Natural killer cell (primary cell): ENCODE data around the gene ARAP1. TPM values are rescaled to one million over a fixed set of nuclear protein-coding genes. Genes with fewer than 3 reads are reported as not detected.
A peak's percentile ranks its signal among the peaks of the same experiment; 100 is the strongest.

Experiments
- ATAC-seq, 3 donors: fragments of 150-1000 bp in 2 of 3; fragments of 200-7000 bp in 1 of 3; cut with Tn5 transposase; 1 replicate in 1 of 3; 2 replicates in 2 of 3; pipeline ENCODE4 v1.10.0; 2021; ENCODE audit warnings: mild to moderate bottlenecking in 2 of 3, moderate library complexity in 2 of 3
- DNase-seq, 2 donors: peaks; one replicate each; pipeline versions ENCODE4 v3.0.0 to v3.0.0-alpha.2; 2013 to 2021; ENCODE audit warnings: mixed read lengths in 1 of 2
- H3K27ac ChIP-seq: one replicate; pipeline ENCODE4 v1.5.1; 2013; ENCODE audit warnings: mild to moderate bottlenecking, low read length
- H3K27me3 ChIP-seq: one replicate; pipeline ENCODE4 v1.6.1; 2013; ENCODE audit warnings: low read length; ENCODE audit not compliant: control insufficient read depth, insufficient read depth
- H3K36me3 ChIP-seq: one replicate; pipeline ENCODE4 v1.6.1; 2013; ENCODE audit warnings: low read length; ENCODE audit not compliant: control insufficient read depth, insufficient read depth
- H3K4me1 ChIP-seq: one replicate; pipeline ENCODE4 v1.6.1; 2013; ENCODE audit warnings: low read length; ENCODE audit not compliant: control insufficient read depth, insufficient read depth
- H3K4me3 ChIP-seq: one replicate; pipeline ENCODE4 v1.5.1; 2013; ENCODE audit warnings: low read length
- H3K9me3 ChIP-seq: one replicate; pipeline ENCODE4 v1.6.1; 2013; ENCODE audit warnings: low read length; ENCODE audit not compliant: control insufficient read depth, insufficient read depth
- H3K27ac Mint-ChIP-seq, 2 donors: one replicate each; pipeline ENCODE4 v1.8.0; 2022; ENCODE audit warnings: mild to moderate bottlenecking in 2 of 2, mixed read lengths in 2 of 2, moderate library complexity in 1 of 2
- H3K27me3 Mint-ChIP-seq, 2 donors: one replicate each; pipeline ENCODE4 v1.8.0; 2022; ENCODE audit warnings: low read depth in 2 of 2, mixed read lengths in 2 of 2
- H3K36me3 Mint-ChIP-seq: one replicate; pipeline ENCODE4 v1.8.0; 2022; ENCODE audit warnings: mixed read lengths
- H3K4me1 Mint-ChIP-seq, 2 donors: one replicate each; pipeline ENCODE4 v1.8.0; 2022; ENCODE audit warnings: mixed read lengths in 2 of 2
- H3K4me3 Mint-ChIP-seq: one replicate; pipeline ENCODE4 v1.8.0; 2022; ENCODE audit warnings: mild to moderate bottlenecking, moderate library complexity, mixed read lengths
- H3K9me3 Mint-ChIP-seq, 2 donors: one replicate each; pipeline ENCODE4 v1.8.0; 2022; ENCODE audit warnings: mixed read lengths in 2 of 2
- CTCF ChIP-seq: fragments of 200-600 bp; IDR thresholded peaks from one replicate; pipeline ENCODE4 v1.8.0; 2022; ENCODE audit warnings: antibody characterized with exemption
- WGBS: methylation state at CpG from one replicate; pipeline ENCODE4 v1.1.7; 2013; ENCODE audit warnings: missing lambda C conversion rate; ENCODE audit not compliant: insufficient coverage; 5-methylcytosine and 5-hydroxymethylcytosine counted together
- intact Hi-C: fragments of 100-400 bp; cut with micrococcal nuclease; formaldehyde crosslinking; loops from one replicate; pipeline ENCODE4 v1.14.2; 2022
- total RNA-seq, 4 donors: library from RNA; stranded (reverse); fragments of 120-200 nt in 1 of 4; gene quantifications; one replicate each; pipeline versions ENCODE4 v1.2.3 to v1.2.4, GENCODE V29; 2013 to 2022

ARAP1 gene
- total RNA-seq, 3 donors from 2014 or later (not counting 1 experiment from before 2014, with no cell fraction given), result 293 to 327 (median 296) TPM

DNA sequence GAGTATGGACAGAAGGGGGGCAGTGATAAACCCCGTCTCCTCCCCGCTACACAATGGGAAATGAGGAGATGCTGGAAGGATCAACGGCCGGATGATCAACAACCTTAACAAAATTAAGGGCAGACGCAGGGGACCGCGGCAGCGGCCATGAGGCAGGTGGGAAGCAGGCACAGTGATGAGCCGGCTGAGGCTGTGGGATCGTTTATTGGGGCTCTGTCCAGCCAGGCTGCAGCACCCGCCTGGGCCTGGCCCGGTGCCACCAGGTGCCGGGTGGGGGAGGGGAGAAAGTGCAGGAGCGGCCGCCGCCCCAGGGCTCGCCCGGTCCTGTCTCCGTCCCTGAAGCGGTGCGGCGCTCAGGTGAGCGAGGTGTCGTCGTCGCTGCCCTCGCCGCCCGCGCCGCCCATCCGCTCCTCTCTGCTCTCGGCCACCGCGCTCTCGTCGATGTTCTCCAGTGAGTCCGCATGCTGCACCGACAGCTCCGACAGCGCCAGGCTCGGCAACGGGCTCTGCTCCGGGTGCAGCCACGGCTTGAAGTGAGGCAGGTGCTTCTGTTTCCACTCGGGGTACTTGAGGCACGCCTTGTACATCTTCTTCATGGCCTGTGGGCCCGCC lies 2.4 kb upstream of the ARAP1 start:
- intact Hi-C loops, result loop anchor here (5.0 kb wide), 1 partner anchor 38 kb away; the partner anchor contains the start of gene STARD10
- Histone ChIP-seq H3K9me3 (no peaks in the 10 kb centered on the region), H3K4me3 (no peak overlapping the region), H3K27ac (no peak overlapping the region), H3K27me3 (no peaks in the 10 kb centered on the region), H3K4me1 (peaks cover 38% of the 10 kb centered on the region), H3K36me3 (peaks cover 2% of the 10 kb centered on the region)
- H3K9me3 Mint-ChIP-seq, result no peaks in the 10 kb centered on the region
- 97% methylated on average over 48 of the region's 48 CpGs for WGBS
- DNase-seq (no peak), ATAC-seq (no peak)
- peak overlapping the region; percentile 49 for H3K4me3 Mint-ChIP-seq
- no peak for TF ChIP-seq CTCF
- no peak overlapping the region for H3K27ac Mint-ChIP-seq
- H3K4me1 Mint-ChIP-seq, result peaks cover 24 to 41% of the 10 kb centered on the region in 2 donors
- H3K27me3 Mint-ChIP-seq, result no peaks in the 10 kb centered on the region
- H3K36me3 Mint-ChIP-seq, result no peaks in the 10 kb centered on the region

- Mint-ChIP-seq H3K9me3 (no peaks in the 10 kb centered on the region), H3K27ac (peak overlapping the region in 1 of 2 donors; percentile 18), H3K4me1 (peaks cover 27 to 46% of the 10 kb centered on the region in 2 donors), H3K36me3 (no peaks in the 10 kb centered on the region), H3K4me3 (no peak overlapping the region), H3K27me3 (no peaks in the 10 kb centered on the region)
- no peak for TF ChIP-seq CTCF
- H3K9me3 ChIP-seq, result no peaks in the 10 kb centered on the region
- no peak for ATAC-seq
- DNase-seq, result no peak
- no peaks in the 10 kb centered on the region for H3K27me3 ChIP-seq
- no peak overlapping the region for H3K4me3 ChIP-seq
- peaks cover 2% of the 10 kb centered on the region for H3K36me3 ChIP-seq
- intact Hi-C loops, result loop anchor here (5.0 kb wide), 1 partner anchor 38 kb away; the partner anchor contains the start of gene STARD10
- no peak overlapping the region for H3K27ac ChIP-seq
- H3K4me1 ChIP-seq, result peaks cover 40% of the 10 kb centered on the region
- 94% methylated on average over 8 of the region's 8 CpGs for WGBS
These were observed 1.9 kb upstream of the ARAP1 start for GRCh38 chr11:72754149-72754543.

DNA sequence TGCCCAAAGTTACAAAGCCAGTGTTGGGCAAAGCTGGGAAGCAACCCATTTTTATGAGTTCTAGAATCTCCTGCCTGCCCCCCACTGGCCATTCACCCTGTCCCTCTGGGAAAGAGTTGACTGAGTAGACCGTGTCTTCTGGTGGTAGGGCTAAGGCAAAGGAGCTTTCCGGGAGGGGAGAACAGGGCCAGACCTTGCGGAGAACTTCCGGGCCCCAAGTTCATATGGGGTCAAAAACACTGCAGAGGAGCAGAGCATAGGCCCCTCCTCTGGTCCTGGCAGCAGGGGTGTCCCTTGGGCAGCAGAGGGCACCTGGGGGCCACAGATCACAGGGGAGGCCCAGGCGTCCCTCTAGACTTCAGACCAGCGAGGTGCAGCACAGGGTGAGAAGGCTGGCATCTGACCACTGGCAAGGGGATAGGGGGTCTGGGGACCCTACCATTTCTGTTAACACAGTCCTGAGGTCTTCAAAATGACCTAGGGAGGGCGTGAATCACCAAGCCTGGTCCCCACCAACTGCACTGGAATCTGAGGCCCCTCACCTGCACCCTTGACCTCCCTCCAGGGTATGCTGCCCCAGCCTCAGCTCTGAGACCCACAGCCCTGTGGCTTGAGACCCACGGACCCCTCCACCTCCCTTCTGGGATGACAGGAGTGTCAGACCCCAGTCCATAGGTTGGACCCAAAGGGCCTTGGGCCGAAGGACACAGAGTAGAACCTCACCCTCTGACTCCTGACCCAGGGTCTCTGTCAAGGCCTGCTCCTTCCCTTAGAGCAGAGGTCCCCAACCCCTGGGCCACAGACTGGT lies 1.3 kb upstream of the ARAP1 start:
- DNase-seq (no peak), ATAC-seq (no peak)
- no peaks in the 10 kb centered on the region for H3K36me3 ChIP-seq
- WGBS, result 93% methylated on average over 9 of the region's 9 CpGs
- H3K27ac ChIP-seq, result no peak overlapping the region
- no peaks in the 10 kb centered on the region for H3K36me3 Mint-ChIP-seq
- TF ChIP-seq CTCF, result no peak
- peak overlapping the region; percentile 91 to 93 for H3K27ac Mint-ChIP-seq
- H3K27me3 ChIP-seq, result no peaks in the 10 kb centered on the region
- H3K27me3 Mint-ChIP-seq, result no peaks in the 10 kb centered on the region
- no peaks in the 10 kb centered on the region for H3K9me3 ChIP-seq
- intact Hi-C loops, result loop anchor here (2.0 to 5.0 kb wide), 2 partner anchors 17 to 39 kb away; partner anchors contain the start of gene STARD10
- no peak overlapping the region for H3K4me3 ChIP-seq
- H3K4me1 Mint-ChIP-seq, result peaks cover 33 to 52% of the 10 kb centered on the region in 2 donors
- peaks cover 46% of the 10 kb centered on the region for H3K4me1 ChIP-seq
- no peaks in the 10 kb centered on the region for H3K9me3 Mint-ChIP-seq
- H3K4me3 Mint-ChIP-seq, result peak overlapping the region; percentile 93
